RWPE2 (cell line): ENCODE results near the gene CHMP3.

Experiments used
- ATAC-seq: fragments of 200-7000 bp; cut with Tn5 transposase; 3 replicates; pipeline ENCODE4 v1.9.1; 2021; ENCODE audit warnings: low read depth
- DNase-seq: peaks from one replicate; pipeline ENCODE4 v3.0.0-alpha.2; 2020; ENCODE audit warnings: low spot score
- H3K27ac ChIP-seq: fragments of 450-650 bp; 2 replicates; pipeline ENCODE4 v1.5.1; 2017; ENCODE audit warnings: mild to moderate bottlenecking; ENCODE audit not compliant: poor library complexity, severe bottlenecking
- H3K27me3 ChIP-seq: fragments of 250-450 bp; sonication (Bioruptor Pico); 2 replicates; pipeline ENCODE4 v1.5.1; 2021; ENCODE audit warnings: mild to moderate bottlenecking, moderate library complexity; ENCODE audit not compliant: insufficient read depth, poor library complexity, severe bottlenecking
- H3K36me3 ChIP-seq: fragments of 250-450 bp; sonication (Bioruptor Pico); 2 replicates; pipeline ENCODE4 v1.5.1; 2020; ENCODE audit warnings: low read depth, mild to moderate bottlenecking, moderate library complexity
- H3K4me1 ChIP-seq: fragments of 250-450 bp; sonication (Bioruptor Pico); 2 replicates; pipeline ENCODE4 v1.5.1; 2021; ENCODE audit warnings: mild to moderate bottlenecking, moderate library complexity; ENCODE audit not compliant: insufficient read depth, poor library complexity, severe bottlenecking
- H3K4me3 ChIP-seq: fragments of 250-450 bp; sonication (Bioruptor Pico); 2 replicates; pipeline ENCODE4 v1.5.1; 2021; ENCODE audit warnings: mild to moderate bottlenecking, moderate library complexity; ENCODE audit not compliant: severe bottlenecking
- H3K9me3 ChIP-seq: fragments of 250-450 bp; sonication (Bioruptor Pico); 2 replicates; pipeline ENCODE4 v1.5.1; 2021; ENCODE audit warnings: mild to moderate bottlenecking, moderate library complexity; ENCODE audit not compliant: severe bottlenecking
- TF ChIP-seq, protein P1 (sequence below): fragments of 450-650 bp; IDR thresholded peaks from one replicate; pipeline ENCODE4 v1.5.1; 2017; ENCODE audit warnings: mild to moderate bottlenecking, moderate library complexity; ENCODE audit not compliant: poor library complexity, severe bottlenecking

The CHMP3 gene

DNA sequence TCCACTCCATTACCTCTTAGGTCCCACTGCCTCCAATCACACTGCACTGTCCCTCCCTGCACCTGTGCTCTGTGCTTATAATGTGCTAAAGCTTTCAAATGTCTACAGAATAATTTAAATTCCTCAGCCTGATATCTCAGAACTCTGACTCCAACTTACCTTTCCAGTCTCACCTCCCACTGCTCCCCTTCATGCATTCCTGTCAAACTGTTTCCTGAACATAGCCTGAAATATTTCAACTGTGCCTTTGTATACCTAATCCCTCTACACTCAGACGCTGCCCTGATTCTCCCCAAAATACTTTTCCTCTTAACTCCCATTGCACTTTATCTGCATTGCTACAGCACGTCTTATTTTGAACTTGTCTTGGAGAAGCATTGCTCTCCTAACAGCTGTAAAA lies 40.5 kb downstream of the CHMP3 start:
- DNase-seq (no peak), ATAC-seq (no peak)
- Histone ChIP-seq H3K4me3 (no peak overlapping the region), H3K4me1 (no peaks in the 10 kb centered on the region), H3K36me3 (peaks cover 25% of the 10 kb centered on the region), H3K9me3 (no peaks in the 10 kb centered on the region), H3K27ac (no peak overlapping the region), H3K27me3 (no peaks in the 10 kb centered on the region)
- TF ChIP-seq, protein P1, sequence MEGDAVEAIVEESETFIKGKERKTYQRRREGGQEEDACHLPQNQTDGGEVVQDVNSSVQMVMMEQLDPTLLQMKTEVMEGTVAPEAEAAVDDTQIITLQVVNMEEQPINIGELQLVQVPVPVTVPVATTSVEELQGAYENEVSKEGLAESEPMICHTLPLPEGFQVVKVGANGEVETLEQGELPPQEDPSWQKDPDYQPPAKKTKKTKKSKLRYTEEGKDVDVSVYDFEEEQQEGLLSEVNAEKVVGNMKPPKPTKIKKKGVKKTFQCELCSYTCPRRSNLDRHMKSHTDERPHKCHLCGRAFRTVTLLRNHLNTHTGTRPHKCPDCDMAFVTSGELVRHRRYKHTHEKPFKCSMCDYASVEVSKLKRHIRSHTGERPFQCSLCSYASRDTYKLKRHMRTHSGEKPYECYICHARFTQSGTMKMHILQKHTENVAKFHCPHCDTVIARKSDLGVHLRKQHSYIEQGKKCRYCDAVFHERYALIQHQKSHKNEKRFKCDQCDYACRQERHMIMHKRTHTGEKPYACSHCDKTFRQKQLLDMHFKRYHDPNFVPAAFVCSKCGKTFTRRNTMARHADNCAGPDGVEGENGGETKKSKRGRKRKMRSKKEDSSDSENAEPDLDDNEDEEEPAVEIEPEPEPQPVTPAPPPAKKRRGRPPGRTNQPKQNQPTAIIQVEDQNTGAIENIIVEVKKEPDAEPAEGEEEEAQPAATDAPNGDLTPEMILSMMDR, result no peak

- DNase-seq, result no peak
These were observed 41.3 kb downstream of the CHMP3 start for GRCh38 chr2:86521922-86522321.

GRCh38 chr2:86520153-86520552 lies 43.1 kb downstream of the CHMP3 start:
- H3K36me3 ChIP-seq, result 0 out of 2 replicates have a peak, but pooled peaks cover 8% of the 10 kb centered on the region
- H3K27ac ChIP-seq, result no peak overlapping the region
- ATAC-seq (no peak), DNase-seq (no peak)
- no peaks in the 10 kb centered on the region for H3K9me3 ChIP-seq
- TF ChIP-seq, protein P1, result no peak
- H3K27me3 ChIP-seq, result no peaks in the 10 kb centered on the region
- H3K4me3 ChIP-seq, result no peak overlapping the region
- no peaks in the 10 kb centered on the region for H3K4me1 ChIP-seq

More at GRCh38 chr2:86521922-86522321, 41.3 kb downstream of the CHMP3 start:
- H3K36me3 ChIP-seq, result peaks cover 18% of the 10 kb centered on the region
- H3K4me3 ChIP-seq, result no peak overlapping the region
- no peaks in the 10 kb centered on the region for H3K27me3 ChIP-seq
- no peak overlapping the region for H3K27ac ChIP-seq
- TF ChIP-seq, protein P1, result no peak
- ATAC-seq, result no peak
- no peaks in the 10 kb centered on the region for H3K4me1 ChIP-seq
- H3K9me3 ChIP-seq, result no peaks in the 10 kb centered on the region

GRCh38 chr2:86519349-86519748 lies 43.9 kb downstream of the CHMP3 start:
- Histone ChIP-seq H3K36me3 (0 out of 2 replicates have a peak, but pooled peaks cover 8% of the 10 kb centered on the region), H3K4me3 (no peak overlapping the region), H3K9me3 (no peaks in the 10 kb centered on the region), H3K27ac (no peak overlapping the region), H3K27me3 (no peaks in the 10 kb centered on the region), H3K4me1 (no peaks in the 10 kb centered on the region)
- DNase-seq (no peak), ATAC-seq (no peak)
- TF ChIP-seq, protein P1, result no peak

DNA sequence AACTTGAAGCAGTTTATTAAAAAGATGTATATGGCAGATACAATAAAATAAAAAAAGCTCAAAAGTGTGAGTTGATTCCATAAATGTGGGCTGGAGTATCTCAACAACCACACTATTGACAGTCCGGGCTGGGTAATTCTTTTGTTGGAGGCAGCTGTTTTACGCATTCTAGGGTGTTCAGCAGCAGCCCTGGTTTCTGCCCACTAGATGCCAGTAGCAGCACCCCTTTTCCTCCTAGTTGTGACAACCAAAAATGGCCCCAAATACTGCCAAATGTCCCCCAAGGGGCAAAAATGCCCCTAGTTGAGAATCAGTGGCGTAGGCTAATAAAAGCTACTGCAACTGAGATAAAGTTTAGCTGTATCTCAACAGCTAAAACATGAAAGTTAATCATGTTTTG lies 44.8 kb downstream of the CHMP3 start:
- H3K27ac ChIP-seq, result no peak overlapping the region
- TF ChIP-seq, protein P1, result peak; percentile 49
- H3K4me3 ChIP-seq, result no peak overlapping the region
- H3K27me3 ChIP-seq, result no peaks in the 10 kb centered on the region
- DNase-seq (no peak), ATAC-seq (no peak)
- no peaks in the 10 kb centered on the region for H3K4me1 ChIP-seq
- H3K9me3 ChIP-seq, result no peaks in the 10 kb centered on the region
- 0 out of 2 replicates have a peak, but pooled peaks cover 8% of the 10 kb centered on the region for H3K36me3 ChIP-seq
